Endothelial cell of umbilical vein (primary cell): ENCODE measurements around the gene RAB1B.

Experiments used
- EZH2 ChIP-seq: IDR thresholded peaks from 2 replicates; pipeline ENCODE4 v1.6.1; 2012; ENCODE audit warnings: borderline replicate concordance, low read depth, mild to moderate bottlenecking, moderate library complexity, low read length, inconsistent platforms; ENCODE audit not compliant: severe bottlenecking
- FOS ChIP-seq: IDR thresholded peaks from 2 replicates; pipeline ENCODE4 v1.6.1; 2011; ENCODE audit warnings: mild to moderate bottlenecking, low read length, moderate library complexity, borderline replicate concordance; ENCODE audit not compliant: insufficient read depth
- MYC ChIP-seq: IDR thresholded peaks from one replicate; pipeline ENCODE4 v1.6.1; 2011; ENCODE audit warnings: mild to moderate bottlenecking, low read depth, low read length
- POLR2A ChIP-seq: IDR thresholded peaks from 2 replicates; pipeline ENCODE4 v1.6.1; 2012; ENCODE audit warnings: low read depth, mild to moderate bottlenecking, control low read depth, low read length
- TF ChIP-seq, protein P1 (sequence below), 2 donors: IDR thresholded peaks; 1 replicate in 1 of 2; 2 replicates in 1 of 2; pipeline ENCODE4 v1.5.1; 2011; ENCODE audit warnings: low read length in 2 of 2, mild to moderate bottlenecking in 2 of 2, moderate library complexity in 2 of 2, control low read depth in 1 of 2, inconsistent platforms in 1 of 2, low read depth in 1 of 2; ENCODE audit not compliant: insufficient read depth in 1 of 2; ENCODE audit errors: extremely low read depth in 1 of 2

DNA sequence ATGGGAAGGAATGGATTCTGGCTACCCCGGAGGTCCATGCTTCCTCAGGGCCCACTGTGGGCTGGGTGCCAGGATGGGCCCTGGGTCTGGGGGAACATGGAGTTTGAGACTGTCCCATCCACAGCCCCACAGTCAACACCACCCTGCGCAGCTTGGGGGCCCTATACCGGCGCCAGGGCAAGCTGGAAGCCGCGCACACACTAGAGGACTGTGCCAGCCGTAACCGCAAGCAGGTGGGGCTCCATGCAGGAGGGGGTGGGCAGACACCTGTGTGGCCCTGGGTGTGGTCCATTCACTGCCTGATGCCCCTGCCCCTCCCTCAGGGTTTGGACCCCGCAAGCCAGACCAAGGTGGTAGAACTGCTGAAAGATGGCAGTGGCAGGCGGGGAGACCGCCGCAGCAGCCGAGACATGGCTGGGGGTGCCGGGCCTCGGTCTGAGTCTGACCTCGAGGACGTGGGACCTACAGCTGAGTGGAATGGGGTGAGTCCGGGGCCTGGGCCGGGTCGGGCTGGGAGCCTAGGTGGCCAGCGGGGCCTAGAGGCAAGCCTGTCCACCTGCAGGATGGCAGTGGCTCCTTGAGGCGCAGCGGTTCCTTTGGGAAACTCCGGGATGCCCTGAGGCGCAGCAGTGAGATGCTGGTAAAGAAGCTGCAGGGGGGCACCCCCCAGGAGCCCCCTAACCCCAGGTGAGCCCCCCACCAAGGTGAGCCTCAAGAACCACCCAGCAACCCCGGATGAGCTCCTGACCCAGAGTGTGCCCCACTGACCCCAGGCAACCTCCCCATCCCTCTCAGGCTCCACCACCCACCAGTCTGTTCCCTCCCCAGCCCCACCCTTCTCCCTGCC lies 2.7 kb upstream of the RAB1B start:
- TF ChIP-seq EZH2: no peak
- no peak for TF ChIP-seq FOS
- no peak for TF ChIP-seq MYC
- TF ChIP-seq POLR2A: no peak
- TF ChIP-seq, protein P1, sequence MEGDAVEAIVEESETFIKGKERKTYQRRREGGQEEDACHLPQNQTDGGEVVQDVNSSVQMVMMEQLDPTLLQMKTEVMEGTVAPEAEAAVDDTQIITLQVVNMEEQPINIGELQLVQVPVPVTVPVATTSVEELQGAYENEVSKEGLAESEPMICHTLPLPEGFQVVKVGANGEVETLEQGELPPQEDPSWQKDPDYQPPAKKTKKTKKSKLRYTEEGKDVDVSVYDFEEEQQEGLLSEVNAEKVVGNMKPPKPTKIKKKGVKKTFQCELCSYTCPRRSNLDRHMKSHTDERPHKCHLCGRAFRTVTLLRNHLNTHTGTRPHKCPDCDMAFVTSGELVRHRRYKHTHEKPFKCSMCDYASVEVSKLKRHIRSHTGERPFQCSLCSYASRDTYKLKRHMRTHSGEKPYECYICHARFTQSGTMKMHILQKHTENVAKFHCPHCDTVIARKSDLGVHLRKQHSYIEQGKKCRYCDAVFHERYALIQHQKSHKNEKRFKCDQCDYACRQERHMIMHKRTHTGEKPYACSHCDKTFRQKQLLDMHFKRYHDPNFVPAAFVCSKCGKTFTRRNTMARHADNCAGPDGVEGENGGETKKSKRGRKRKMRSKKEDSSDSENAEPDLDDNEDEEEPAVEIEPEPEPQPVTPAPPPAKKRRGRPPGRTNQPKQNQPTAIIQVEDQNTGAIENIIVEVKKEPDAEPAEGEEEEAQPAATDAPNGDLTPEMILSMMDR (IDR thresholded peaks at IDR 0.05; ENCODE audit: extremely low read depth in 1 of 2, insufficient read depth in 1 of 2, low read depth in 1 of 2, low read length in 2 of 2): no peak
